Measurements from ENCODE around the gene TBRG1.

Gene TBRG1

GRCh38 chr11:124663861-124664260 lies 41.2 kb downstream of the TBRG1 start:
- DNase-seq = no peak

GRCh38 chr11:124667601-124668000 lies 44.9 kb downstream of the TBRG1 start:
- no peak for DNase-seq

GRCh38 chr11:124669193-124669592 lies 46.5 kb downstream of the TBRG1 start:
- DNase-seq = peak; percentile 35 to 82 (median 48)

- DNase-seq = no peak
These were observed 48.1 kb downstream of the TBRG1 start for GRCh38 chr11:124670732-124671131.

GRCh38 chr11:124672536-124673215 lies 50.0 kb downstream of the TBRG1 start:
- peak in 1 of 3 experiments; percentile 35 for DNase-seq

GRCh38 chr11:124673333-124674167 lies 50.9 kb downstream of the TBRG1 start, which contains the start of the genes SIAE and SPA17:
Gene SIAE, minus strand, starts transcription at chr11:124673739. Its CDS starts 31 bp downstream, at chr11:124673708.
Gene SPA17, plus strand, starts transcription at chr11:124673904. Its CDS starts 1,361 bp downstream, at chr11:124675265.
- peak; percentile 58 to 99 (median 94) for DNase-seq

- peak in 2 of 3 experiments; percentile 67 to 81 for DNase-seq
These were observed 51.5 kb downstream of the TBRG1 start for GRCh38 chr11:124674168-124674517.

GRCh38 chr11:124674571-124674970 lies 51.9 kb downstream of the TBRG1 start:
- DNase-seq = no peak

GRCh38 chr11:124676386-124676785 lies 53.7 kb downstream of the TBRG1 start:
- no peak for DNase-seq

GRCh38 chr11:124678416-124678815 lies 55.8 kb downstream of the TBRG1 start:
- no peak for DNase-seq

GRCh38 chr11:124681421-124681820 lies 58.8 kb downstream of the TBRG1 start:
- DNase-seq = no peak

- DNase-seq = no peak
These were observed 59.8 kb downstream of the TBRG1 start for GRCh38 chr11:124682443-124682842.
